ENCODE results near the gene CNTROB. TPM values are rescaled to one million over a fixed set of nuclear protein-coding genes. Genes with fewer than 3 reads are reported as not detected.
A peak's percentile ranks its signal among the peaks of the same experiment; 100 is the strongest.

CNTROB gene
- total RNA-seq, 1 experiment from 2014 or later = 62.3 TPM

DNA sequence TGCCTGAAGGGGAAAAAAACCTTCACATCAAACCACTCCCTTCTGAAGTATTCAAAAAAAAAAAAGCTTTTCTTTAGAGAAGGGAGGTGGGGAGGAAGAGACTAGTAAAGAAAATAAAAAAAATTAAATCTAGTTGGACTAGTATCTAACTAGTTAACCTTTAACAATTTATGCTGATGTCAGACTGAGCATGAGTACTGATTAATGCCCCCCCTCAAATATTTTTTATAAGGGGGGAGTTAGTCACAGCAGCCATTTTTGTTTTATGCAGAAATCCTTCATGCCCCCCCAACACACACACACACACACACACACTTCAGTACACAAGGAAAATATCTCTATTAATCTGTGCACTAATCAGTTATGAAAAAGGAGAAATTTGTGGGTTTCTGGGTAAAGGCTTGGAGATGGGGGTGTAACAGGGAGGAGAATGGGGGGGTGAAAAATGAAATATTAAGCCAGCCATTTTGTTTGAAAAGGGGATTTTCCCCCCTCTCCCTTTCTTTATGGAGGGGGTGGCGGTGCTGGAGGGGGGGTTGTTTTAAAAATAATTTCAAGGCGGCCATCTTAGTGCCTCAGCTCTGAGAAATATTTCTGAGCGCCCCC is 48.1 kb upstream of the CNTROB start:
- peak overlapping the region; percentile 89 for H3K4me2 ChIP-seq
- H3K27me3 ChIP-seq (ENCODE audit: insufficient read depth, low read depth) = no peaks in the 10 kb centered on the region
- H4K20me1 ChIP-seq (ENCODE audit: insufficient read depth) = no peaks in the 10 kb centered on the region
- TF ChIP-seq, protein P1, sequence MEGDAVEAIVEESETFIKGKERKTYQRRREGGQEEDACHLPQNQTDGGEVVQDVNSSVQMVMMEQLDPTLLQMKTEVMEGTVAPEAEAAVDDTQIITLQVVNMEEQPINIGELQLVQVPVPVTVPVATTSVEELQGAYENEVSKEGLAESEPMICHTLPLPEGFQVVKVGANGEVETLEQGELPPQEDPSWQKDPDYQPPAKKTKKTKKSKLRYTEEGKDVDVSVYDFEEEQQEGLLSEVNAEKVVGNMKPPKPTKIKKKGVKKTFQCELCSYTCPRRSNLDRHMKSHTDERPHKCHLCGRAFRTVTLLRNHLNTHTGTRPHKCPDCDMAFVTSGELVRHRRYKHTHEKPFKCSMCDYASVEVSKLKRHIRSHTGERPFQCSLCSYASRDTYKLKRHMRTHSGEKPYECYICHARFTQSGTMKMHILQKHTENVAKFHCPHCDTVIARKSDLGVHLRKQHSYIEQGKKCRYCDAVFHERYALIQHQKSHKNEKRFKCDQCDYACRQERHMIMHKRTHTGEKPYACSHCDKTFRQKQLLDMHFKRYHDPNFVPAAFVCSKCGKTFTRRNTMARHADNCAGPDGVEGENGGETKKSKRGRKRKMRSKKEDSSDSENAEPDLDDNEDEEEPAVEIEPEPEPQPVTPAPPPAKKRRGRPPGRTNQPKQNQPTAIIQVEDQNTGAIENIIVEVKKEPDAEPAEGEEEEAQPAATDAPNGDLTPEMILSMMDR (conservative IDR thresholded peaks at IDR 0.05) = no peak
- TF ChIP-seq EZH2 (IDR thresholded peaks at IDR 0.05; ENCODE audit: low read depth) = no peak
- BruUV-seq (replicated peaks) = TSS peak; percentile 14
- ChIA-PET POLR2A (ENCODE audit: unreplicated experiment) (interaction anchor here (0.6 to 0.7 kb wide), 4 partner anchors 72 to 661 kb away, joined by 3 to 8 read pairs (median 6); partner anchors contain the start of gene NEURL4), CTCF (interaction anchor here (0.6 to 1.0 kb wide), 5 partner anchors 13 to 244 kb away, joined by 3 to 4 read pairs (median 3); no protein-coding TSS in a partner anchor)
- no peaks in the 10 kb centered on the region for H3K9me3 ChIP-seq (ENCODE audit: insufficient read depth, low read depth)
- intact Hi-C loops (cut with micrococcal nuclease; ENCODE audit: unreplicated experiment) = loop anchor here (10.0 kb wide), 1 partner anchor 299 kb away; the partner anchor contains the start of gene MPDU1
- peak overlapping the region; percentile 62 for H3K4me3 ChIP-seq
- H3K36me3 ChIP-seq (ENCODE audit: low read depth) = no peaks in the 10 kb centered on the region
- no peaks in the 10 kb centered on the region for H3K9me2 ChIP-seq (ENCODE audit: insufficient read depth)
- peaks cover 22% of the 10 kb centered on the region for H3K79me2 ChIP-seq (ENCODE audit: low read depth)
- H3F3A ChIP-seq (ENCODE audit: insufficient read depth, low read depth) = peaks cover 23% of the 10 kb centered on the region
- no peak overlapping the region for H2AFZ ChIP-seq
- peak overlapping the region; percentile 45 for H3K27ac ChIP-seq
- DNase-seq = peak in 1 of 2 experiments; percentile 57
- peaks cover 15% of the 10 kb centered on the region for H3K4me1 ChIP-seq (replicated peaks; ENCODE audit: insufficient read depth)

DNA sequence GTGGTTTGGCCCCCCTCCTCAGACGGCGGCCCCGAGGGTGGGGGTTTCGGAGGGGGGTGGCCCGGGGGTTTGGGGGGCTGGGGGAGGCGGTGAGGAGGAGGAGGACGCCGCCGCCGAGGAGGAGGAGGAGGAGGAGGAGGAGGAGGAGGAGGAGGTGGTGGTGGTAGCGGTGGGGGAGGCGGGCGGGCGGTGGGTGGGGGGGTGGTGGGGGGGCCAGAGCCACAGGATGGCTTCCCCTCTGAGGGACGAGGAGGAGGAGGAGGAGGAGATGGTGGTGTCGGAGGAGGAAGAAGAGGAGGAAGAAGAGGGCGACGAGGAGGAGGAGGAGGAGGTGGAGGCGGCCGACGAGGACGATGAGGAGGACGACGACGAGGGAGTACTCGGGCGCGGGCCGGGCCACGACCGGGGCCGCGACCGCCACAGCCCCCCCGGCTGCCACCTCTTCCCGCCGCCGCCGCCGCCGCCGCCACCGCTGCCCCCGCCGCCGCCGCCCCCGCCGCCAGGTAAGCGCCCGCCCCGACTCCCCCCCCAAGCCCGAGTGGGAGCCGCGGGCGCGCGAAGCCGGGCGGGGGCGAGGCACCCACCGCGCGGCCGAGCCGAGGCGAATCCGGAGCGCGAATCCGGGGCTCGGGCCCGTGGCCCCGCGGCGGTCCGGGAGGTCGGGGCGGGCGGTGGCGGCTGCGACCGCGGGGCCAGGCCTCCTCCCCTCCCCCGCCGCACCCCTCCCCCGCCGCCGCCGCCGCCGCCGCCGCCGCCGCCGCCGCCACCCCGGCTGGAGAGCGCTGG is 47.2 kb upstream of the CNTROB start:
- no peaks in the 10 kb centered on the region for H3K36me3 ChIP-seq (ENCODE audit: low read depth)
- no peak for TF ChIP-seq EZH2 (IDR thresholded peaks at IDR 0.05; ENCODE audit: low read depth)
- TF ChIP-seq, protein P1 (conservative IDR thresholded peaks at IDR 0.05) = no peak
- no peaks in the 10 kb centered on the region for H3K9me3 ChIP-seq (ENCODE audit: insufficient read depth, low read depth)
- no peaks in the 10 kb centered on the region for H3K27me3 ChIP-seq (ENCODE audit: insufficient read depth, low read depth)
- no peak overlapping the region for H3K27ac ChIP-seq
- peaks cover 24% of the 10 kb centered on the region for H3K4me1 ChIP-seq (replicated peaks; ENCODE audit: insufficient read depth)
- no peak overlapping the region for H3K4me2 ChIP-seq
- POLR2A ChIA-PET (ENCODE audit: unreplicated experiment) = interaction anchor here (0.6 kb wide), 2 partner anchors 174 to 662 kb away, joined by 3 to 7 read pairs; no protein-coding TSS in a partner anchor
- no TSS peak for BruUV-seq (replicated peaks)
- H3K79me2 ChIP-seq (ENCODE audit: low read depth) = peaks cover 31% of the 10 kb centered on the region
- no peak overlapping the region for H2AFZ ChIP-seq
- no peaks in the 10 kb centered on the region for H3K9me2 ChIP-seq (ENCODE audit: insufficient read depth)
- CTCF ChIA-PET = no interaction called here
- H3K4me3 ChIP-seq = peak overlapping the region; percentile 84; the same call in 1 of the 2 replicates
- peaks cover 30% of the 10 kb centered on the region for H3F3A ChIP-seq (ENCODE audit: insufficient read depth, low read depth)
- peaks cover 4% of the 10 kb centered on the region; the same call in 1 of the 2 replicates for H4K20me1 ChIP-seq (ENCODE audit: insufficient read depth)
- intact Hi-C loops (cut with micrococcal nuclease; ENCODE audit: unreplicated experiment) = loop anchor here (5.0 to 10.0 kb wide), 2 partner anchors 48 to 300 kb away; partner anchors contain the start of genes CNTROB, MPDU1 and TRAPPC1
- peak in 1 of 2 experiments; percentile 25 for DNase-seq
